ENCODE results near the gene EIF5A. TPM values are rescaled to one million over a fixed set of nuclear protein-coding genes. Genes with fewer than 3 reads are reported as not detected.

Gene EIF5A
- total and polyA plus RNA-seq, 12 donors: 197 to 716 (median 267) TPM

- Histone ChIP-seq H3K27ac (no peak overlapping the region), H3K9me3 (no peaks in the 10 kb centered on the region), H3K36me3 (peaks cover 0 to 59% (median 0%) of the 10 kb centered on the region in 9 donors), H3K4me1 (peaks cover 0 to 12% (median 0%) of the 10 kb centered on the region in 9 donors), H3K27me3 (peaks cover 0 to 46% (median 4%) of the 10 kb centered on the region in 7 donors), H3K4me3 (no peak overlapping the region)
- TF ChIP-seq, protein P1, sequence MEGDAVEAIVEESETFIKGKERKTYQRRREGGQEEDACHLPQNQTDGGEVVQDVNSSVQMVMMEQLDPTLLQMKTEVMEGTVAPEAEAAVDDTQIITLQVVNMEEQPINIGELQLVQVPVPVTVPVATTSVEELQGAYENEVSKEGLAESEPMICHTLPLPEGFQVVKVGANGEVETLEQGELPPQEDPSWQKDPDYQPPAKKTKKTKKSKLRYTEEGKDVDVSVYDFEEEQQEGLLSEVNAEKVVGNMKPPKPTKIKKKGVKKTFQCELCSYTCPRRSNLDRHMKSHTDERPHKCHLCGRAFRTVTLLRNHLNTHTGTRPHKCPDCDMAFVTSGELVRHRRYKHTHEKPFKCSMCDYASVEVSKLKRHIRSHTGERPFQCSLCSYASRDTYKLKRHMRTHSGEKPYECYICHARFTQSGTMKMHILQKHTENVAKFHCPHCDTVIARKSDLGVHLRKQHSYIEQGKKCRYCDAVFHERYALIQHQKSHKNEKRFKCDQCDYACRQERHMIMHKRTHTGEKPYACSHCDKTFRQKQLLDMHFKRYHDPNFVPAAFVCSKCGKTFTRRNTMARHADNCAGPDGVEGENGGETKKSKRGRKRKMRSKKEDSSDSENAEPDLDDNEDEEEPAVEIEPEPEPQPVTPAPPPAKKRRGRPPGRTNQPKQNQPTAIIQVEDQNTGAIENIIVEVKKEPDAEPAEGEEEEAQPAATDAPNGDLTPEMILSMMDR (IDR thresholded peaks at IDR 0.05): no peak
- no peak for DNase-seq
- intact Hi-C loops (cut with DNase I): no loop called here
- ATAC-seq: no peak
- WGBS, 2 donors: 91 to 94% methylated on average over 13 of the region's 13 CpGs
These were observed 34.4 kb downstream of the EIF5A start for GRCh38 chr17:7341842-7342241.

DNA sequence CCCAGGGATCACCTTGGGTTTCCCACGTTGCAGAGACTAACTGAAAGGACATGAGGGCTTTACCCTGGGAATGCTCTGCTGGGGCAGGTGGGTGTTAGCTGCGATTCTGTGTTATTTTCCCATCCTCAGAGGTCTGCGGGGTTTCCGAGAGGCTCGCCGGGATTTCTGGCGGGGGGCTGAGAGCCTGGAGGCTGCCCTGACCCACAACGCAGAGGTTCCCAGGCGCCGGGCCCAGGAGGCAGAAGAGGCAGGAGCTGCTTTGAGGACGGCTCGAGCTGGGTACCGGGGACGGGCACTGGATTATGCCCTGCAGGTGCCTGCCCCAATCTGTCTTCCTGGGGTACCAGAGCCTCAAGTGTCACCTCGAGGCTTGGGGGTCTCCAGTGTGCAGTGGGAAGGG is 35.8 kb downstream of the EIF5A start:
- intact Hi-C loops (cut with DNase I): no loop called here
- TF ChIP-seq, protein P1 (IDR thresholded peaks at IDR 0.05): no peak

DNA sequence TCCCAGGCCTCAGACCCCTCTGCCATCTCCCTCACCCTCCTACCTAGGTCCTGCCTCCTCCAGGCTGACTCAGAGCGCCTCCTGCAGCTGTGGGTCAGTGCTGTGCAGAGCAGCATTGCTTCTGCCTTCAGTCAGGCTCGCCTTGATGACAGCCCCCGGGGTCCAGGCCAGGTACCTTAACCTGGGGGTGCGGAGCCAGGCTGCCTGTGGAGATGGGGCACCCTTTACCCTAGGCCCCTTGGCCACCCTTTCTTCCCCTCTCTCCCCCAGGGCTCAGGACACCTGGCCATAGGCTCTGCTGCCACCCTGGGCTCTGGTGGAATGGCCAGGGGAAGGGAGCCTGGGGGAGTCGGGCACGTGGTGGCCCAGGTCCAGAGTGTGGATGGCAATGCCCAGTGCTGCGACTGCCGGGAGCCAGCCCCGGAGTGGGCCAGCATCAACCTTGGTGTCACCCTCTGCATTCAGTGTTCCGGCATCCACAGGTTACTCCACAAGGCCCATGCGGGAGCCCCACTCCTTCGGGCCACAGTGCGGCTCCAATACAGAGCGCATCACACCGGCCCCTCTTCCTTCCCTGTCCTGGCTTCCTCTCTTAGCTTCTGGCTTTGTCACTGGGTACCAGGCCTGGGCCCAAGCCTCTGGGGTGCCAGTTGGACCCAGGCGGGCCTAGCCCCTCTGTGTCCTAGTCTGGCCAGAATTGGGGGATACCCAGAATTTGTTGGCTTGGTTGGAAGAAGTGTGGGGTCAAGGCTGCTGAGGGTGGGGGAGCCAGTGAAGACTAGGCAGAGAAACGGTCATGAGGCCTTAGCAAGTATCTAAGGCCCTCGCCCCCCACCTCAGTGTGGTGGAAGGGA is 39.6 kb downstream of the EIF5A start:
- H3K4me3 ChIP-seq: no peak overlapping the region
- H3K9me3 ChIP-seq: no peaks in the 10 kb centered on the region
- TF ChIP-seq, protein P1 (IDR thresholded peaks at IDR 0.05): no peak
- WGBS, 2 donors: 71 to 73% methylated on average over 18 of the region's 18 CpGs
- no peak for DNase-seq
- H3K4me1 ChIP-seq: peaks cover 2 to 27% (median 21%) of the 10 kb centered on the region in 9 donors
- H3K27me3 ChIP-seq: peaks cover 0 to 11% (median 0%) of the 10 kb centered on the region in 7 donors
- intact Hi-C loops (cut with DNase I): loop anchor here in 3 of 10 donors (5.0 kb wide), 2 partner anchors 50 to 65 kb away; partner anchors contain the start of gene SLC2A4 (in 3 of the 3)
- peaks cover 0 to 44% (median 0%) of the 10 kb centered on the region in 9 donors for H3K36me3 ChIP-seq
- no peak for ATAC-seq
- H3K27ac ChIP-seq: no peak overlapping the region

More for the DNA sequence above, 35.8 kb downstream of the EIF5A start:
- H3K27me3 ChIP-seq: peaks cover 0 to 32% (median 4%) of the 10 kb centered on the region in 7 donors
- no peak overlapping the region for H3K27ac ChIP-seq
- DNase-seq: no peak
- peaks cover 0 to 71% (median 0%) of the 10 kb centered on the region in 9 donors for H3K36me3 ChIP-seq
- peaks cover 0 to 11% (median 0%) of the 10 kb centered on the region in 9 donors for H3K4me1 ChIP-seq
- no peak overlapping the region for H3K4me3 ChIP-seq
- H3K9me3 ChIP-seq: no peaks in the 10 kb centered on the region
- 71 to 73% methylated on average over 15 of the region's 15 CpGs for WGBS, 2 donors
- no peak for ATAC-seq

GRCh38 chr17:7347630-7348477 is 40.4 kb downstream of the EIF5A start:
- H3K27ac ChIP-seq: no peak overlapping the region
- H3K9me3 ChIP-seq: no peaks in the 10 kb centered on the region
- DNase-seq (no peak), ATAC-seq (no peak)
- peaks cover 0 to 3% (median 0%) of the 10 kb centered on the region in 7 donors for H3K27me3 ChIP-seq
- 69 to 72% methylated on average over 19 of the region's 19 CpGs for WGBS, 2 donors
- H3K4me1 ChIP-seq: peaks cover 4 to 33% (median 28%) of the 10 kb centered on the region in 9 donors
- no peak overlapping the region for H3K4me3 ChIP-seq
- intact Hi-C loops (cut with DNase I): loop anchor here in 4 of 10 donors (2.0 to 5.0 kb wide), 3 partner anchors 51 to 67 kb away; partner anchors contain the start of gene SLC2A4 (in 4 of the 4)
- peaks cover 0 to 38% (median 0%) of the 10 kb centered on the region in 9 donors for H3K36me3 ChIP-seq
- TF ChIP-seq, protein P1 (IDR thresholded peaks at IDR 0.05): no peak

Measured in heart right ventricle (tissue), 16 donors.